HG03571 (cell line): ENCODE data around the gene TSPAN6.
A peak's percentile ranks its signal among the peaks of the same experiment; 100 is the strongest.

Experiments
- ATAC-seq: cut with Tn5 transposase; IDR thresholded peaks from one replicate; pipeline ENCODE4 v1.9.1; 2021; ENCODE audit not compliant: unreplicated experiment

TSPAN6 gene

GRCh38 chrX:100648458-100649417 is 12.1 kb upstream of the TSPAN6 start:
- ATAC-seq = no peak

- no peak for ATAC-seq
These were observed 11.1 kb upstream of the TSPAN6 start for GRCh38 chrX:100647739-100648138.

- ATAC-seq = no peak
These were observed 10.5 kb upstream of the TSPAN6 start for GRCh38 chrX:100647095-100647494.

DNA sequence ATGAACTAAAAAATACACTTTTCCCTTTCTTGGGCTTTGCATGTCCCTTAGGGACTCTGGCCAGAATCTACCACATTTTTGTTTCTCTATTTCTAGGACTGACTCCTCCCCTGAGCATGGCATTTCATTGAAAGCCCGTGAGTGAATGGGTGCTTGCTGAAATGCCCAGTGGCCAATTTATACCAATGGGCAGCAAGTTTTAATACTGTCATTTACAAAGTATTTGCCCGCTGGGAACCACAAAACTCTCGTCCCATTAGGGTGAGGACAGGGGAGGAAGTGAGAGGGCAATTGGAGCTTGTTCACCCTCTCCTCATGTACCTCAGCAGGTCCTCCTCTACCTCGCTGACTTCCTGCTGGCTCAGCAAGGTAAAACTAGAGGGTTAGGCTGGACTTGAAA is 8.5 kb upstream of the TSPAN6 start:
- ATAC-seq = no peak

- no peak for ATAC-seq
These were observed 7.6 kb upstream of the TSPAN6 start, which contains the start of gene SRPX2 for GRCh38 chrX:100643956-100644860. Gene SRPX2 (plus strand): TSS chrX:100644199. CDS start chrX:100646323, 2,124 bp downstream.

DNA sequence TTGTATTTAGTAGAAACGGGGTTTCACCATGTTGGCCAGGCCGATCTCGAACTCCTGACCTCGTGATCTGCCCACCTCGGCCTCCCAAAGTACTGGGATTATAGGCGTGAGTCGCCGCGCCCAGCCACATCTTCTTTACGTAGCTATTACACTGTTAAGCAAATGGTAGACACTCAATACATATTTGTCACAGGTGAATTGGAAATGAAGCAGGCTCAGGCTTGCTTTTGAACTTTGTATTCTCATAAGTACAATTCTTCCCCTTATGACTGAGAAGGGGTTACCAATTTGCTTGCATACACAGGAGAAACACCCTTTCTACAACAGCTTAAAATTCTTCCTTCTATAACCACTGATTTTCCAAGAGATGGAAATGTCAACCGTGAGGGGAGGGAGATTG is 6.6 kb upstream of the TSPAN6 start:
- ATAC-seq = no peak

DNA sequence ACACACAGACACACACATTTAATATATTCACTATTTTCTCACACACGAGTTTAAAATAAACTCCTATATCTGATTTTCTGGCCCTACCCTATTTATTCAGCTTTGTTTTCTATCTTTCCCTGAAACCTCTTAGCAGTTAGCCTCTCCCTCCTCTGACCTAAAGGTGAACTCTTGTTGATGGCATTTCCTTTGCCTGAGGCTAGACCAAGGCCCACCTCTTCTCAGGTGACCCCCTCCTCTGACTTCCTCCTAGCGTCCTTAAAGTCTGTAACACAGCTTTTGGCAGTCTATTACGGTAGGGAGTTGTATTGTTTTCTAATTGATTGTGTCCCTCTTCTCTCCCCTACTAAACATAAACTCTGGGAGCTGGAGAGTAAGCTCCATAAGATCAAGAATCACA is 5.7 kb upstream of the TSPAN6 start:
- ATAC-seq = no peak

GRCh38 chrX:100635989-100636320 is 651 bp downstream of the TSPAN6 start:
- no peak for ATAC-seq

GRCh38 chrX:100635040-100635439 is 1.6 kb downstream of the TSPAN6 start:
- no peak for ATAC-seq

DNA sequence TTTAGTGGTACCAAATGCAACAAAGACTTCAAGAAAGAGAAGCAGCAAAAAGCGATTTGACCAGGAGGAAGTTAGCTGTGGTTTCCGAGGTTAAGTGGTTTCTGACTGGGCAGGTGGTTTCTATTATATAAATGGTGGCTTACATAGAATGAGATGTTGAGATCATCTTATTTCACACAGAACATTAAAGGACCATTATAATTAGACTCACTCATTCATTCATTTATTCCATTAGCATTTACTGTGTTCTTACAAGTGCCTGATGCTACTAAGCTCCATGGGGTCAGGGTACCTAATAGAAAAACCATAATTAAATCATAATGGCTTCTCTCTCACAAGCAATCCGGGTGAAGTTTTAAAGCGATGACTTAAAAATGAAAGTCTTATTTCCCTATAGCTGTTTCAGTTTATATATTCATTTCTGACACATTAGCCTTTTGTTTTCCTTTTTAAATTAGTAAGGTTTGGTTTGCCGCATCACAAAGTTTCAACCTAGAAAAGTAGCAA is 10.6 kb downstream of the TSPAN6 start:
- peak; percentile 94 for ATAC-seq

- no peak for ATAC-seq
These were observed 13.6 kb downstream of the TSPAN6 start for GRCh38 chrX:100623001-100623400.

DNA sequence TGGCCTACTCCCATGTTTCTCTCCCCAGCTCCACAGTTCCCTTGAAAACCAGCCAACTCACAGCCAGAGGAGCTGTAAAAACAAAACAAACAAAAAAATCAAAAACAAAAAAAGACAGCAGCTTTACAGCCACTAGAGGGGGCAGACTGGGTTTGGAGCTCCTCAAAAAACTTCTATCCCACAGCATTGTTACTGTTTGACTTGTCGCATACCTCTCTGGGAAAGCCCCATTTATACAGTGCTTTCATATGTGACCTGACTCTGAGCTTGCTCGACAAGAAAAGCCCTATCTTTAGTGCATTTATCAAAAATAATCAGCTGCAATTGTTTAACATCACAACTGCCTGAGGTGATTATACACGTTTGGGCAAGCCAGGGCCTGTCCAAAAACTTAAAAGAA is 21.6 kb downstream of the TSPAN6 start:
- ATAC-seq = peak; percentile 100

DNA sequence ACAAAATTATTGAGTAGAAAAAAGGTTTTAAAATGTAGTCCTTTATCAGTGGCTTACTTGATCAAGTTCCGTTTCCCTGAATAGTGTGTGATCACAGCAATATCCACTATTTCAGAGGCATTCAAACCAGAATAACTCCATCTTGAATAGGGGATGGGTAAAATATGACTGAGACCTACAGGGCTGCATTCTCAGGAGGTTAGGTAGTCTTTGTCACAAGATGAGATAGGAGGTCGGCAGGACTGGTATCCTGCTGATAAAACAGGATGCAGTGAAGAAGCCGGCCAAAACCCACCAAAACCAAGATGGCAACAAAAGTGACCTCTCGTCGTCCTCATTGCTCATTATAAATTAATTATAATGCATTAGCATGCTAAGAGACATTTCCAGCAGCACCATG is 24.7 kb downstream of the TSPAN6 start:
- ATAC-seq = no peak

DNA sequence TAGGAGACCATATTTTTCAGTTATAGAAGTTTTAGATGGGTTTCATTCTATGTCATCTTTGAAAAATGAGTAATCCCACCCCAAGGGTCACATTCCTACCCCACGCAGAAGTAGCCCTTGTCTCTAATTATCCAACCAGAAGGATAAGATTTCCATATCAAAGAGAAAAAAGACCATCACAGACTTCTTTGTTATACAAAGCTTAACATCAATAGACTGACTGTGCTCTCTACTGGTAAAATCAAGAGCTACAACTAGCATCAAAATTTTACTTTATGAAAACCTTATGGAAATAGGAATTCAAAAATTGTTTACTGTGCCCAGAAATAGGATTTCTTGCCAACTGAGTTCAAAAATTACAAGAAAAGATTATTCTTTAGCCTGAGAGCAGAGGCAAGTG is 27.0 kb downstream of the TSPAN6 start:
- no peak for ATAC-seq

DNA sequence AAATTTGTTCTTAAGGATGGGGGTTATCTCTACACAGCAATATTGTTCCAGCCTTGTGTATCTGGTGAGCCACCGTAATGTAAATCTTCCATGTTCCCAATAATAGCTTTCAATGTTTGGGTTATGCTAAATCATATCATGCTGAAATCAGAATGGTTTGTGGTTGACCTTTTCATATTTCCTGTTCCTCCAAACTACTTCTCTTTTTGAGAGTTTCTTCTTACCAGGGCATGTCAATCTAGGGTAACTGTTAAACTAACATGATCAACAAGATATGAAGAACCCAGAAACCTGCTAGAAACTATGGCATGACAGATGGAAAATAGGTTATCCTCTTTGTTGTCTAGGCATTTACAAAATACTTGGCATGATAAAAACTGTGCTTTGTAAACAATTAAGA is 29.9 kb downstream of the TSPAN6 start:
- ATAC-seq = no peak

DNA sequence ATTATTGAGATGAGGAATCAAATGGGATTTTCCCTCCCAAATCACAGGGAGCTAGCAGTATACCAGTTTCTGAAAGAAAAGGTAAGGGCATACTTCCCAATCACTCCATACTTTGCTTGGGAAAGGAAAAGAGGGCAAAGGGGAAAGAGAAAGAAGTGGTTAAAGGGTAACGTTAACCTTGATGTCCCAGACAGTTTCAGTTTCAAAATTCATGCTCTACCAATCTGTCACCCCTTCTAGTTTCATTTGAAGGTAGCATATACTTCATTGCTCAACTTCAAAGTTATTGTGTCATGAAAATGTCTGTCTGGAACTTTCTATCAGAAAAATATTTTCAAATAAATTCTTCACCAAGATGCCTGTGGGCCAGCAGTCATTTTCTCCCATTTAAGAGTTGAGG is 35.8 kb downstream of the TSPAN6 start:
- ATAC-seq = no peak

DNA sequence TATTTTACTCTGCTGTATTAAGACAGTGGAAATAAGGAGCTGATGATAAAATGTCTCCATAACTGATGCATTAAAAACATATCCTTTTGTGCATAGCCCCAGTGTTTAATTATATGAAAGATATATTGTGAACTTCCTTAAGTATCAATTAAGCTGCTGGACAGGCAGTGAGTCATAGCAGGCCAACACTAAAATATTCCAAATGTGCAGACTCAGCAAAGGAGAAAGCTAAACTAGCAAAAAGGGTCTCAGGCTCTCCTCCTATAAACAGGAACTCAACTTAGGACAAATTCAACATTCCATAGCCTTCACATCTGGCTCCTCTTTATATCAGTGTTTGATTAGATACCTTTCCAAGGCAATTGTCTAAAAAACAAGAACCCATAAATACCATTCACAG is 36.3 kb downstream of the TSPAN6 start:
- no peak for ATAC-seq

- no peak for ATAC-seq
These were observed 37.1 kb downstream of the TSPAN6 start for GRCh38 chrX:100599456-100599855.

DNA sequence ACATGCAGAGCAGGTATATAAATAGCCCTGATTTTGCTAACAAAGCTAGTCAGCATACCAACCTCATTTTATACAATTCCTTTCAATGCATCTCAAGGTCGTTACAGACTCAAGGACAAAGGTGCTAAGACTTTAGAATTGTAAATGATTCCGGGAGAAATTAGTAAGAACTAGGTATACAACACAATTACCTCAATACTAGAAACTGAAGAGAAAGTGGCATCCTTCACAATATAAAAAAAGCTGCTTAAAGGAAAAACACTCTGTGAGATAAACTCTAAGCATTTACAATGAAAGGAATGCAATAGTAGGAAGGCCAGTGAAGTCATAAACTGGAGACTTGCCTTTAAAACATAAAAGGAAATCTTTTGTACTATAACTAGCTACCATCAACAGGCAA is 40.0 kb downstream of the TSPAN6 start:
- ATAC-seq = no peak

- ATAC-seq = no peak
These were observed 43.0 kb downstream of the TSPAN6 start for GRCh38 chrX:100593581-100593980.

DNA sequence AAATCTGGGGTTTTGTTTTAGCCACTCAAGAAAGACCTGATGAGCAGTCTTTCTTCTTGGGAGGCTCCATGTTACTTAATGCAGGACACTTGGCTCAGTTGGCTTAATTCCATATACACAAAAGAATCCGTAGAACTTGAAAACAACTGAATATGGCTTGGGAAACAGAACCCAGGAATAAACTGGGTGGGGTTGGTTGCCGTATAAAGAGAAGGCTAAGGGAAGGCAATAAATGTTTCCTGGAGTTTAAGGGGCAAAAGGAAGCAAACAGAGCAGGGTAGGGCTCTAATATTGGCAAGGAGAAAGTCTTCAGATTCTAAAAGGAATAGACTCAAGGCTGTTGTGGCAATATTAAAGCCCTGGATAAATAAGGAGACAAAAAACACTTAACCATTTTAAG is 43.5 kb downstream of the TSPAN6 start:
- ATAC-seq = no peak
